Measurements from ENCODE around the gene ATG9B. TPM values are rescaled to one million over a fixed set of nuclear protein-coding genes. Genes with fewer than 3 reads are reported as not detected.

Gene ATG9B
- total and polyA plus RNA-seq, 9 of the 15 experiments (the other 6 are each of a cell fraction or from before 2014, with no cell fraction given) = 0.29 to 8.0 (median 2.1) TPM

DNA sequence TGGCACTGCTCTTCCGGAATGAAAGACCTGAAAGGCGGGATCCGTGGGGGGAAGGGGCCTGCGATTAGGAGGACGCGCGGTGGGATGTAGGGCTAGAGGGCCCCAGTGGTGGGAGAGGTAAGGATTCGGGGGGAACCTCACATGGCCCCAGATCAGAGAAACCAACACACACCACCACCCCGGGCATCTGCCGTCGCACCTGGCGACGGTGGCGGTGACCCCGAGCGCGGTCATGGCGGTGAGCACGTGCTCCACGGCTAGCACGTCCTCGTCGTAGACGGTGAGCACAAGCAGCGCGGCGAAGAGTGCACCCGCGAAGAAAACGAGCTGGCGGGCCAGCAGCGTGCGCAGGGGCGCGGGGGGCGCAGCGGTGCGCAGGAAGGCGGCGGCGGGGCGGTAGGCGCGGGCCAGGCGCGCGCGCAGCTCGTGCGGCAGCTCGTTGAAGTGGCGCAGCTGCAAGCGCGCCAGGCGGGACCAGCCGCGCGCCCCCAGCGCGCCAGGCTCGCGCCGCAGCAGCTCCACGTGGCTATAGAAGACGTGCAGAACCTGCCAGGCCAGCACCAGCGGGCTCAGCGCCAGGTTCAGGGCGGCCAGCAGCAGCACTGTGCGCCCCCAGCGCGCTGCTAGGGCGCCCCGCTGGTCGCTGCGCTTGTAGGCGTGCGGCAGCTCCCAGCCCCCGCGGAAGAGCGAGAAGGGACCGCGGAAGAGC lies 5.7 kb downstream of the ATG9B start (continued):
- TF ChIP-seq, protein P1, sequence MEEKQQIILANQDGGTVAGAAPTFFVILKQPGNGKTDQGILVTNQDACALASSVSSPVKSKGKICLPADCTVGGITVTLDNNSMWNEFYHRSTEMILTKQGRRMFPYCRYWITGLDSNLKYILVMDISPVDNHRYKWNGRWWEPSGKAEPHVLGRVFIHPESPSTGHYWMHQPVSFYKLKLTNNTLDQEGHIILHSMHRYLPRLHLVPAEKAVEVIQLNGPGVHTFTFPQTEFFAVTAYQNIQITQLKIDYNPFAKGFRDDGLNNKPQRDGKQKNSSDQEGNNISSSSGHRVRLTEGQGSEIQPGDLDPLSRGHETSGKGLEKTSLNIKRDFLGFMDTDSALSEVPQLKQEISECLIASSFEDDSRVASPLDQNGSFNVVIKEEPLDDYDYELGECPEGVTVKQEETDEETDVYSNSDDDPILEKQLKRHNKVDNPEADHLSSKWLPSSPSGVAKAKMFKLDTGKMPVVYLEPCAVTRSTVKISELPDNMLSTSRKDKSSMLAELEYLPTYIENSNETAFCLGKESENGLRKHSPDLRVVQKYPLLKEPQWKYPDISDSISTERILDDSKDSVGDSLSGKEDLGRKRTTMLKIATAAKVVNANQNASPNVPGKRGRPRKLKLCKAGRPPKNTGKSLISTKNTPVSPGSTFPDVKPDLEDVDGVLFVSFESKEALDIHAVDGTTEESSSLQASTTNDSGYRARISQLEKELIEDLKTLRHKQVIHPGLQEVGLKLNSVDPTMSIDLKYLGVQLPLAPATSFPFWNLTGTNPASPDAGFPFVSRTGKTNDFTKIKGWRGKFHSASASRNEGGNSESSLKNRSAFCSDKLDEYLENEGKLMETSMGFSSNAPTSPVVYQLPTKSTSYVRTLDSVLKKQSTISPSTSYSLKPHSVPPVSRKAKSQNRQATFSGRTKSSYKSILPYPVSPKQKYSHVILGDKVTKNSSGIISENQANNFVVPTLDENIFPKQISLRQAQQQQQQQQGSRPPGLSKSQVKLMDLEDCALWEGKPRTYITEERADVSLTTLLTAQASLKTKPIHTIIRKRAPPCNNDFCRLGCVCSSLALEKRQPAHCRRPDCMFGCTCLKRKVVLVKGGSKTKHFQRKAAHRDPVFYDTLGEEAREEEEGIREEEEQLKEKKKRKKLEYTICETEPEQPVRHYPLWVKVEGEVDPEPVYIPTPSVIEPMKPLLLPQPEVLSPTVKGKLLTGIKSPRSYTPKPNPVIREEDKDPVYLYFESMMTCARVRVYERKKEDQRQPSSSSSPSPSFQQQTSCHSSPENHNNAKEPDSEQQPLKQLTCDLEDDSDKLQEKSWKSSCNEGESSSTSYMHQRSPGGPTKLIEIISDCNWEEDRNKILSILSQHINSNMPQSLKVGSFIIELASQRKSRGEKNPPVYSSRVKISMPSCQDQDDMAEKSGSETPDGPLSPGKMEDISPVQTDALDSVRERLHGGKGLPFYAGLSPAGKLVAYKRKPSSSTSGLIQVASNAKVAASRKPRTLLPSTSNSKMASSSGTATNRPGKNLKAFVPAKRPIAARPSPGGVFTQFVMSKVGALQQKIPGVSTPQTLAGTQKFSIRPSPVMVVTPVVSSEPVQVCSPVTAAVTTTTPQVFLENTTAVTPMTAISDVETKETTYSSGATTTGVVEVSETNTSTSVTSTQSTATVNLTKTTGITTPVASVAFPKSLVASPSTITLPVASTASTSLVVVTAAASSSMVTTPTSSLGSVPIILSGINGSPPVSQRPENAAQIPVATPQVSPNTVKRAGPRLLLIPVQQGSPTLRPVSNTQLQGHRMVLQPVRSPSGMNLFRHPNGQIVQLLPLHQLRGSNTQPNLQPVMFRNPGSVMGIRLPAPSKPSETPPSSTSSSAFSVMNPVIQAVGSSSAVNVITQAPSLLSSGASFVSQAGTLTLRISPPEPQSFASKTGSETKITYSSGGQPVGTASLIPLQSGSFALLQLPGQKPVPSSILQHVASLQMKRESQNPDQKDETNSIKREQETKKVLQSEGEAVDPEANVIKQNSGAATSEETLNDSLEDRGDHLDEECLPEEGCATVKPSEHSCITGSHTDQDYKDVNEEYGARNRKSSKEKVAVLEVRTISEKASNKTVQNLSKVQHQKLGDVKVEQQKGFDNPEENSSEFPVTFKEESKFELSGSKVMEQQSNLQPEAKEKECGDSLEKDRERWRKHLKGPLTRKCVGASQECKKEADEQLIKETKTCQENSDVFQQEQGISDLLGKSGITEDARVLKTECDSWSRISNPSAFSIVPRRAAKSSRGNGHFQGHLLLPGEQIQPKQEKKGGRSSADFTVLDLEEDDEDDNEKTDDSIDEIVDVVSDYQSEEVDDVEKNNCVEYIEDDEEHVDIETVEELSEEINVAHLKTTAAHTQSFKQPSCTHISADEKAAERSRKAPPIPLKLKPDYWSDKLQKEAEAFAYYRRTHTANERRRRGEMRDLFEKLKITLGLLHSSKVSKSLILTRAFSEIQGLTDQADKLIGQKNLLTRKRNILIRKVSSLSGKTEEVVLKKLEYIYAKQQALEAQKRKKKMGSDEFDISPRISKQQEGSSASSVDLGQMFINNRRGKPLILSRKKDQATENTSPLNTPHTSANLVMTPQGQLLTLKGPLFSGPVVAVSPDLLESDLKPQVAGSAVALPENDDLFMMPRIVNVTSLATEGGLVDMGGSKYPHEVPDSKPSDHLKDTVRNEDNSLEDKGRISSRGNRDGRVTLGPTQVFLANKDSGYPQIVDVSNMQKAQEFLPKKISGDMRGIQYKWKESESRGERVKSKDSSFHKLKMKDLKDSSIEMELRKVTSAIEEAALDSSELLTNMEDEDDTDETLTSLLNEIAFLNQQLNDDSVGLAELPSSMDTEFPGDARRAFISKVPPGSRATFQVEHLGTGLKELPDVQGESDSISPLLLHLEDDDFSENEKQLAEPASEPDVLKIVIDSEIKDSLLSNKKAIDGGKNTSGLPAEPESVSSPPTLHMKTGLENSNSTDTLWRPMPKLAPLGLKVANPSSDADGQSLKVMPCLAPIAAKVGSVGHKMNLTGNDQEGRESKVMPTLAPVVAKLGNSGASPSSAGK (IDR thresholded peaks at IDR 0.05) = 0 out of 2 replicates have a peak, but pooled peaks have one; percentile 44
- peak; percentile 9; the same call in 1 of the 2 replicates for TF ChIP-seq POLR2G (IDR thresholded peaks at IDR 0.05; ENCODE audit: low read depth, low read length)
- TF ChIP-seq, protein P2, sequence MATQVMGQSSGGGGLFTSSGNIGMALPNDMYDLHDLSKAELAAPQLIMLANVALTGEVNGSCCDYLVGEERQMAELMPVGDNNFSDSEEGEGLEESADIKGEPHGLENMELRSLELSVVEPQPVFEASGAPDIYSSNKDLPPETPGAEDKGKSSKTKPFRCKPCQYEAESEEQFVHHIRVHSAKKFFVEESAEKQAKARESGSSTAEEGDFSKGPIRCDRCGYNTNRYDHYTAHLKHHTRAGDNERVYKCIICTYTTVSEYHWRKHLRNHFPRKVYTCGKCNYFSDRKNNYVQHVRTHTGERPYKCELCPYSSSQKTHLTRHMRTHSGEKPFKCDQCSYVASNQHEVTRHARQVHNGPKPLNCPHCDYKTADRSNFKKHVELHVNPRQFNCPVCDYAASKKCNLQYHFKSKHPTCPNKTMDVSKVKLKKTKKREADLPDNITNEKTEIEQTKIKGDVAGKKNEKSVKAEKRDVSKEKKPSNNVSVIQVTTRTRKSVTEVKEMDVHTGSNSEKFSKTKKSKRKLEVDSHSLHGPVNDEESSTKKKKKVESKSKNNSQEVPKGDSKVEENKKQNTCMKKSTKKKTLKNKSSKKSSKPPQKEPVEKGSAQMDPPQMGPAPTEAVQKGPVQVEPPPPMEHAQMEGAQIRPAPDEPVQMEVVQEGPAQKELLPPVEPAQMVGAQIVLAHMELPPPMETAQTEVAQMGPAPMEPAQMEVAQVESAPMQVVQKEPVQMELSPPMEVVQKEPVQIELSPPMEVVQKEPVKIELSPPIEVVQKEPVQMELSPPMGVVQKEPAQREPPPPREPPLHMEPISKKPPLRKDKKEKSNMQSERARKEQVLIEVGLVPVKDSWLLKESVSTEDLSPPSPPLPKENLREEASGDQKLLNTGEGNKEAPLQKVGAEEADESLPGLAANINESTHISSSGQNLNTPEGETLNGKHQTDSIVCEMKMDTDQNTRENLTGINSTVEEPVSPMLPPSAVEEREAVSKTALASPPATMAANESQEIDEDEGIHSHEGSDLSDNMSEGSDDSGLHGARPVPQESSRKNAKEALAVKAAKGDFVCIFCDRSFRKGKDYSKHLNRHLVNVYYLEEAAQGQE (IDR thresholded peaks at IDR 0.05; ENCODE audit: borderline replicate concordance) = no peak
- TF ChIP-seq, protein P2 (CRISPR knock-in tag; IDR thresholded peaks at IDR 0.05; ENCODE audit: low read depth) = 0 out of 2 replicates have a peak, but pooled peaks have one; percentile 4
- TF ChIP-seq HOXB6 (CRISPR knock-in tag; IDR thresholded peaks at IDR 0.05; ENCODE audit: borderline replicate concordance) = no peak
- no peak for TF ChIP-seq RBM14 (IDR thresholded peaks at IDR 0.05; ENCODE audit: borderline replicate concordance, insufficient read depth, low read depth, low read length)
